Body of pancreas (tissue), 4 donors: ENCODE results near the gene DENND2D. TPM values are rescaled to one million over a fixed set of nuclear protein-coding genes. Genes with fewer than 3 reads are reported as not detected.

Source experiments
- ATAC-seq: fragments of 150-250 bp; one replicate; pipeline ENCODE4 v1.9.1; 2016
- DNase-seq, 4 donors: peaks; one replicate each; pipeline ENCODE4 v3.0.0-alpha.2; 2019
- H3K27ac ChIP-seq, 4 donors: fragments of 200-600 bp; sonication (generic); 1 replicate in 3 of 4; 2 replicates in 1 of 4; pipeline versions ENCODE4 v1.5.1 to v1.6.1; 2016 to 2019; ENCODE audit warnings: mild to moderate bottlenecking in 1 of 4, mixed read lengths in 1 of 4, moderate library complexity in 1 of 4
- H3K27me3 ChIP-seq, 2 donors: fragments of 200-600 bp; sonication (generic); one replicate each; pipeline ENCODE4 v1.6.0; 2016; ENCODE audit warnings: mild to moderate bottlenecking in 1 of 2
- H3K36me3 ChIP-seq, 2 donors: fragments of 200-600 bp; sonication (generic); replicated peaks in 1 of 2; 2 replicates each; pipeline ENCODE4 v1.5.1; 2016; ENCODE audit warnings: low read depth in 2 of 2; ENCODE audit not compliant: insufficient read depth in 1 of 2
- H3K4me1 ChIP-seq: fragments of 200-600 bp; sonication (generic); one replicate; pipeline ENCODE4 v1.6.0; 2016
- H3K4me3 ChIP-seq, 2 donors: fragments of 200-600 bp; sonication (generic); 1 replicate in 1 of 2; 2 replicates in 1 of 2; pipeline ENCODE4 v1.5.1; 2016 to 2019
- H3K9me3 ChIP-seq, 3 donors: fragments of 200-600 bp; sonication (generic); 1 replicate in 2 of 3; 2 replicates in 1 of 3; pipeline ENCODE4 v1.5.1; 2016
- CTCF ChIP-seq, 7 experiments: fragments of 450-650 bp in 4 of 7; fragments of 200-600 bp in 3 of 7; sonication (generic) in 3 of 7; IDR thresholded peaks; one replicate each; pipeline ENCODE4 v1.5.1; 2016 to 2019; ENCODE audit warnings: antibody characterized with exemption in 7 of 7
- POLR2A ChIP-seq, 3 donors: fragments of 450-650 bp; IDR thresholded peaks; one replicate each; pipeline ENCODE4 v1.6.1; 2016; ENCODE audit warnings: antibody characterized with exemption in 3 of 3, mild to moderate bottlenecking in 2 of 3
- WGBS, 2 donors: methylation state at CpG; one replicate each; pipeline ENCODE4 v1.1.5; 2017; 5-methylcytosine and 5-hydroxymethylcytosine counted together
- intact Hi-C: fragments of 100-400 bp; cut with DNase I; formaldehyde crosslinking; loops from one replicate; pipeline ENCODE4 v1.15.1; 2023
- total RNA-seq, 2 donors: library from RNA; depleted of rRNA; stranded (reverse); fragments of >200 nt; gene quantifications; one replicate each; pipeline ENCODE4 v1.1.0, GENCODE V29; 2016

The DENND2D gene
- total RNA-seq, 2 donors from 2014 or later: 16.1 to 35.3 TPM

- TF ChIP-seq POLR2A (IDR thresholded peaks at IDR 0.05): no peak
- TF ChIP-seq CTCF (IDR thresholded peaks at IDR 0.05): no peak
- no peak overlapping the region for H3K27ac ChIP-seq
- H3K4me1 ChIP-seq: no peaks in the 10 kb centered on the region
- no peaks in the 10 kb centered on the region for H3K9me3 ChIP-seq
- no peaks in the 10 kb centered on the region for H3K36me3 ChIP-seq
- intact Hi-C loops: no loop called here
- H3K27me3 ChIP-seq: no peaks in the 10 kb centered on the region
- ATAC-seq (no peak), DNase-seq (no peak)
- WGBS, 2 donors: 81 to 91% methylated on average over 6 of the region's 6 CpGs
- no peak overlapping the region for H3K4me3 ChIP-seq
Observed at GRCh38 chr1:111214074-111214801, 13.8 kb upstream of the DENND2D start.

- Histone ChIP-seq H3K36me3 (no peaks in the 10 kb centered on the region), H3K9me3 (no peaks in the 10 kb centered on the region), H3K27me3 (no peaks in the 10 kb centered on the region), H3K27ac (no peak overlapping the region), H3K4me3 (no peak overlapping the region), H3K4me1 (no peaks in the 10 kb centered on the region)
- 72 to 86% methylated on average over 6 of the region's 6 CpGs for WGBS, 2 donors
- TF ChIP-seq POLR2A (IDR thresholded peaks at IDR 0.05): no peak
- no peak for TF ChIP-seq CTCF (IDR thresholded peaks at IDR 0.05)
- intact Hi-C loops: no loop called here
- ATAC-seq: no peak
- no peak for DNase-seq
Observed at GRCh38 chr1:111213412-111213811, 13.0 kb upstream of the DENND2D start.

- TF ChIP-seq POLR2A (IDR thresholded peaks at IDR 0.05) (no peak), CTCF (IDR thresholded peaks at IDR 0.05) (no peak)
- no peaks in the 10 kb centered on the region for H3K4me1 ChIP-seq
- WGBS, 2 donors: 84 to 88% methylated on average over 5 of the region's 5 CpGs
- ATAC-seq (no peak), DNase-seq (no peak)
- H3K27ac ChIP-seq: no peak overlapping the region
- H3K9me3 ChIP-seq: no peaks in the 10 kb centered on the region
- intact Hi-C loops: no loop called here
- no peak overlapping the region for H3K4me3 ChIP-seq
- no peaks in the 10 kb centered on the region for H3K27me3 ChIP-seq
- H3K36me3 ChIP-seq: no peaks in the 10 kb centered on the region
Observed at GRCh38 chr1:111212634-111213335, 12.3 kb upstream of the DENND2D start.

- Histone ChIP-seq H3K27me3 (no peaks in the 10 kb centered on the region), H3K36me3 (no peaks in the 10 kb centered on the region), H3K9me3 (no peaks in the 10 kb centered on the region), H3K4me3 (no peak overlapping the region), H3K27ac (no peak overlapping the region), H3K4me1 (no peaks in the 10 kb centered on the region)
- intact Hi-C loops: no loop called here
- WGBS, 2 donors: 77 to 79% methylated on average over 1 of the region's 1 CpG
- no peak for ATAC-seq
- no peak for DNase-seq
- no peak for TF ChIP-seq CTCF (IDR thresholded peaks at IDR 0.05)
- TF ChIP-seq POLR2A (IDR thresholded peaks at IDR 0.05): no peak
Observed at GRCh38 chr1:111211921-111212320, 11.5 kb upstream of the DENND2D start.
